Heart left ventricle (tissue), 16 donors: ENCODE data around the gene FDXACB1. TPM values are rescaled to one million over a fixed set of nuclear protein-coding genes. Genes with fewer than 3 reads are reported as not detected.

ENCODE experiments used
- ATAC-seq, 4 donors: fragments of 200-7000 bp; cut with Tn5 transposase; one replicate each; pipeline ENCODE4 v1.9.1; 2020 to 2022; ENCODE audit warnings: moderate library complexity in 4 of 4, mild to moderate bottlenecking in 3 of 4, moderate number of reproducible peaks in 1 of 4
- DNase-seq, 5 donors: peaks; one replicate each; pipeline ENCODE4 v3.0.0-alpha.2; 2020
- H3K27ac ChIP-seq, 12 donors: fragments of 200-600 bp; sonication (generic) in 4 of 12; one replicate each; pipeline versions ENCODE4 v1.5.0 to v1.8.0; 2016 to 2022; ENCODE audit warnings: mild to moderate bottlenecking in 2 of 12
- H3K27me3 ChIP-seq, 9 donors: fragments of 200-600 bp; sonication (generic) in 2 of 9; one replicate each; pipeline versions ENCODE4 v1.5.1 to v1.8.0; 2016 to 2022; ENCODE audit warnings: mild to moderate bottlenecking in 3 of 9
- H3K36me3 ChIP-seq, 9 donors: fragments of 200-600 bp; sonication (generic) in 2 of 9; one replicate each; pipeline versions ENCODE4 v1.5.0 to v1.8.0; 2018 to 2022; ENCODE audit warnings: mild to moderate bottlenecking in 2 of 9
- H3K4me1 ChIP-seq, 12 donors: fragments of 200-600 bp; sonication (generic) in 4 of 12; one replicate each; pipeline versions ENCODE4 v1.5.0 to v1.8.0; 2016 to 2022; ENCODE audit warnings: mild to moderate bottlenecking in 3 of 12
- H3K4me3 ChIP-seq, 12 donors: fragments of 200-600 bp; sonication (generic) in 4 of 12; one replicate each; pipeline versions ENCODE4 v1.5.0 to v1.8.0; 2017 to 2022; ENCODE audit warnings: mild to moderate bottlenecking in 9 of 12, moderate library complexity in 4 of 12
- H3K9me3 ChIP-seq, 12 donors: fragments of 200-600 bp; sonication (generic) in 4 of 12; one replicate each; pipeline versions ENCODE4 v1.5.0 to v1.8.0; 2016 to 2022; ENCODE audit warnings: mild to moderate bottlenecking in 1 of 12
- POLR2A ChIP-seq, 2 donors: fragments of 450-650 bp; IDR thresholded peaks; one replicate each; pipeline ENCODE4 v1.6.1; 2017; ENCODE audit warnings: antibody characterized with exemption in 2 of 2, mild to moderate bottlenecking in 2 of 2, moderate library complexity in 2 of 2
- WGBS, 4 donors: extraction: QIAGEN DNeasy Blood & Tissue Kit in 2 of 4; methylation state at CpG; one replicate each; pipeline versions ENCODE4 v1.1.5 to v1.1.7; 2013 to 2018; 5-methylcytosine and 5-hydroxymethylcytosine counted together
- intact Hi-C, 10 donors: fragments of 100-400 bp; cut with DNase I; formaldehyde crosslinking; loops; one replicate each; pipeline versions ENCODE4 v1.11.1 to v1.14.2; 2022
- polyA plus RNA-seq, 2 donors: library from polyadenylated mRNA; stranded (reverse); fragments of 200-250 nt; gene quantifications; one replicate each; pipeline ENCODE4 v1.2.3, GENCODE V29; 2013
- total RNA-seq, 9 donors: library from RNA; depleted of rRNA in 2 of 9; stranded (reverse); fragments of >200 nt in 2 of 9; fragmentation: NEBNext Ultra II Directional in 3 of 9; extraction: Animal tissue kit (Norgen Biotek cat#: 25700) in 3 of 9; gene quantifications; one replicate each; pipeline versions ENCODE4 v1.1.0 to v1.2.4, GENCODE V29; 2016 to 2023
- TF ChIP-seq, protein P1 (sequence below), 12 donors: fragments of 200-600 bp; sonication (generic) in 4 of 12; IDR thresholded peaks; one replicate each; pipeline versions ENCODE4 v1.5.0 to v1.8.0; 2018 to 2022; ENCODE audit warnings: antibody characterized with exemption in 12 of 12, mild to moderate bottlenecking in 5 of 12
- donor health status: ischemic (EF 13 %, LVEDD 7.1; RV severe dilation, severe dysfunction).
- donor health status: healthy with polysubstance abuse.
- donor health status: DM: no; HTN: yes; CAD: no.
- donor health status: DM: no; HTN: no; CAD: no.
- donor health status: ischemic (EF 25% LVEDD 6.9; RV normal size, moderate dysfunction).
- donor health status: ischemic (EF 25% LVEDD 5.7; RV mildly dilated, moderate dysfunction).
- donor health status: healthy.
- donor health status: DM: yes; HTN: yes; CAD: no.
- donor health status: ischemic (EF 35%, LVEDD 5.7; RV mildly dilated, moderate dysfunction).
- donor health status: nonischemic (EF 11% LVEDD 7.7; RV severe dilation, severe dysfunction).
- donor health status: DM: yes; HTN: yes; CAD: no.
- donor health status: PGD.
- donor health status: ischemic (EF 29% LVEDD 5.4; RV normal size, mild dysfunction).
- donor health status: nonischemic (EF 23%, LVEDD 6.1; RV moderate dilation, normal function).

Gene FDXACB1
- total and polyA plus RNA-seq, 11 donors, result 0.69 to 2.0 (median 1.1) TPM

DNA sequence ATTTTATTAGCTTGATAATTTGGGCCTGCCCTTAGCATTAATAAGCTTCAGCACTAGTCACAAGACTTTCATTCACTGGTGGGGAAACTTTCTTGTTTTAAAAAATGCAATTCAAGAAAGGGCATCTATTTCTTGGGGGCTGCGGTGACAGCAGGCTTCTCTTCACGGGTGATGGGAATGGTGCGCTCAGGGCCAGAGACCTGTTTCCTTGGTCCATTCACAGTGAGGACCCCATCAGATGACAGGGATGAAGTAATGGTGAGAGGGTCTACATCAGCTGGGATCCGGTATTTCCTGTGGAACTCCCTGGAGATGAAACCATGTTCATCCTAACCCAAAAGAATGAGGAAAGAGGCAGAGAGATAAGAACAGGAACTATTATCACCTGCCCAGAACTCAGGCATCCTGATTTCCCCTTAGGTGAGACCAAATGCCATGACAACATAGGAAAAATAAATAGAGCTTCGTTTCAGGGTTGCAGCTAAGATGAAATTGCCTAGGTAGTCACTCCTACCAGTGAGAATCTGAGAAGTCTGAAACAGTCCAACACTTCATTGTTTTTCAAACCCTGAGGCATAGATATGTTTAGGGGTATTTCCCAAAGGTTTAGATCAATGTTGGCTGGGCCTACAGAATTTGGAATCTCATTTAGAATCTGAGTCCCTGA, 29.8 kb upstream of the FDXACB1 start:
- peaks cover 0 to 20% (median 1%) of the 10 kb centered on the region in 12 donors for H3K4me1 ChIP-seq
- H3K9me3 ChIP-seq, result no peaks in the 10 kb centered on the region
- intact Hi-C loops, result no loop called here
- H3K27ac ChIP-seq, result peak overlapping the region; percentile 89 to 100 (median 96)
- WGBS, 4 donors, result 39 to 52% (median 48%) methylated on average over 5 of the region's 5 CpGs
- H3K36me3 ChIP-seq, result peaks cover 0 to 34% (median 18%) of the 10 kb centered on the region in 9 donors
- H3K4me3 ChIP-seq, result peak overlapping the region in 11 of 12 donors; percentile 38 to 80 (median 59)
- ATAC-seq, result no peak
- DNase-seq, result no peak
- H3K27me3 ChIP-seq, result peaks cover 0 to 10% (median 0%) of the 10 kb centered on the region in 9 donors
- TF ChIP-seq POLR2A (IDR thresholded peaks at IDR 0.05), result no peak
- TF ChIP-seq, protein P1, sequence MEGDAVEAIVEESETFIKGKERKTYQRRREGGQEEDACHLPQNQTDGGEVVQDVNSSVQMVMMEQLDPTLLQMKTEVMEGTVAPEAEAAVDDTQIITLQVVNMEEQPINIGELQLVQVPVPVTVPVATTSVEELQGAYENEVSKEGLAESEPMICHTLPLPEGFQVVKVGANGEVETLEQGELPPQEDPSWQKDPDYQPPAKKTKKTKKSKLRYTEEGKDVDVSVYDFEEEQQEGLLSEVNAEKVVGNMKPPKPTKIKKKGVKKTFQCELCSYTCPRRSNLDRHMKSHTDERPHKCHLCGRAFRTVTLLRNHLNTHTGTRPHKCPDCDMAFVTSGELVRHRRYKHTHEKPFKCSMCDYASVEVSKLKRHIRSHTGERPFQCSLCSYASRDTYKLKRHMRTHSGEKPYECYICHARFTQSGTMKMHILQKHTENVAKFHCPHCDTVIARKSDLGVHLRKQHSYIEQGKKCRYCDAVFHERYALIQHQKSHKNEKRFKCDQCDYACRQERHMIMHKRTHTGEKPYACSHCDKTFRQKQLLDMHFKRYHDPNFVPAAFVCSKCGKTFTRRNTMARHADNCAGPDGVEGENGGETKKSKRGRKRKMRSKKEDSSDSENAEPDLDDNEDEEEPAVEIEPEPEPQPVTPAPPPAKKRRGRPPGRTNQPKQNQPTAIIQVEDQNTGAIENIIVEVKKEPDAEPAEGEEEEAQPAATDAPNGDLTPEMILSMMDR (IDR thresholded peaks at IDR 0.05), result no peak

DNA sequence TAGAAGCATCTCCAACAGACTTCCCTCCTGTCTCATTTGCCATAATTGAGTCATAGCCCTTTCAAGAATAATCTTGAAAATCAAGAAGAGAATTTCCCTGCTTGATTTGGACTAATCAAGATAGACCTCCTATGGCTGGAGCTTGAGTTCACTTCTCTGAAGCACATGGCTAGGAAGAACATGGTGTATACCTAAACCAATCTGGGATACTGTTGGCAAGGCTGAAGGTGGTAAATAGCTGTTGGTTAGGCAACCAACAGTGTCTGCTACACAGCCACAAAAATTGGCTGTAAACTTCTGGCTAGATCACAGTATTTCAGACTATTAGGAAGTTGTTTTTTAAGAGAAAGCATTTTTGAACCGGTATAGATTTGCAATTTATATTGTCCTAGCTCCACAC, 27.7 kb upstream of the FDXACB1 start:
- DNase-seq, result no peak
- no peaks in the 10 kb centered on the region for H3K27me3 ChIP-seq
- WGBS, 4 donors, result 84 to 91% (median 89%) methylated on average over 1 of the region's 1 CpG
- ATAC-seq, result peak in 3 of 4 donors; percentile 9 to 30 (median 21)
- intact Hi-C loops, result no loop called here
- peak overlapping the region in 8 of 12 donors; percentile 3 to 97 (median 52) for H3K27ac ChIP-seq
- no peaks in the 10 kb centered on the region for H3K9me3 ChIP-seq
- no peak overlapping the region for H3K4me3 ChIP-seq
- no peak for TF ChIP-seq POLR2A (IDR thresholded peaks at IDR 0.05)
- TF ChIP-seq, protein P1 (IDR thresholded peaks at IDR 0.05), result no peak
- H3K36me3 ChIP-seq, result peaks cover 0 to 34% (median 18%) of the 10 kb centered on the region in 9 donors
- peaks cover 0 to 18% (median 0%) of the 10 kb centered on the region in 12 donors for H3K4me1 ChIP-seq

DNA sequence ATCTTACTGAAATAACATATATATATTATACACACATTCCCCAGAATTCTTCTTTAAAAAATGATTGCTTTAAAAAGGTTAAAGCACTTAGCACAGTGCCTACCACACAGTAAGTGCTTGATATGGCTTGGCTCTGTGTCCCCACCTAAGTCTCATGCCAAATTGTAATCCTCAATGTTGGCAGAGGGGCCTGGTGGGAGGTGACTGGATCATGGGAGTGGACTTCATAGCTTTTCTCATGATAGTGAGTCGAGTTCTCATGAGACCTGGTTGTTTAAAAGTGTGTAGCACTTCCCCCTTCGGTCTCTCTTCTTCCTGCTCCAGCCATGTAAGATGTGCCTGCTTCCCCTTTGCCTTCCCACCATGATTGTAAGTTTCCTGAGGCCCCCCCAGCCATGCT, 26.4 kb upstream of the FDXACB1 start:
- peak in 3 of 5 donors; percentile 40 to 51 (median 46) for DNase-seq
- Histone ChIP-seq H3K9me3 (no peaks in the 10 kb centered on the region), H3K4me3 (no peak overlapping the region), H3K36me3 (peaks cover 0 to 33% (median 18%) of the 10 kb centered on the region in 9 donors), H3K27me3 (no peaks in the 10 kb centered on the region), H3K4me1 (peaks cover 0 to 11% (median 0%) of the 10 kb centered on the region in 12 donors), H3K27ac (peak overlapping the region in 9 of 12 donors; percentile 24 to 97 (median 56))
- ATAC-seq, result peak; percentile 32 to 72 (median 51)
- intact Hi-C loops, result no loop called here
- TF ChIP-seq, protein P1 (IDR thresholded peaks at IDR 0.05), result no peak
- TF ChIP-seq POLR2A (IDR thresholded peaks at IDR 0.05), result no peak
- WGBS, 4 donors, result 11 to 24% (median 15%) methylated on average over 2 of the region's 2 CpGs

DNA sequence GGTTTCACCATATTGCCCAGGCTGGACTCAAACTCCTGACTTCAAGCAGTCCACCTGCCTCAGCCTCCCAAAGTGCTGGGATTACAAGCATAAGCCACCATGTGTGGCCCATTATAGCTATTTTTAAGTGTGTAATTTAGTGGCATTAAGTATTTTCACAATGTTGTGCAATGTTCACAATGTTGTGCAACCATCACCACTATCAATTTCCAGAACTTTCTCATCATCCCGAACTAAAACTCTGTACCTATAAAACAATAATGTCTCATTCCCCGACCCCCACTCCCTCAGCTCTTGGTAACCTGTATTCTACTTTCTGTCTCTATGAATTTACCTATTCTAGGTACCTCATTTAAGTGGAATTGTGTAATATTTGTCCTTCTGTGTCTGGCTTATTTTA, 7.9 kb upstream of the FDXACB1 start:
- 87 to 93% (median 89%) methylated on average over 2 of the region's 2 CpGs for WGBS, 4 donors
- Histone ChIP-seq H3K9me3 (peaks cover 0 to under 1% (median 0%) of the 10 kb centered on the region in 12 donors), H3K36me3 (peaks cover 0 to 17% (median 3%) of the 10 kb centered on the region in 9 donors), H3K4me3 (no peak overlapping the region), H3K27me3 (no peaks in the 10 kb centered on the region), H3K4me1 (no peaks in the 10 kb centered on the region), H3K27ac (no peak overlapping the region)
- ATAC-seq, result no peak
- intact Hi-C loops, result no loop called here
- no peak for TF ChIP-seq POLR2A (IDR thresholded peaks at IDR 0.05)
- TF ChIP-seq, protein P1 (IDR thresholded peaks at IDR 0.05), result no peak
- DNase-seq, result no peak
